HFFc6 (cell line): ENCODE data around the gene MRPL27. TPM values are rescaled to one million over a fixed set of nuclear protein-coding genes. Genes with fewer than 3 reads are reported as not detected.
"Not testable (repeated sequence)": the region's sequence is repeated elsewhere in the genome, so short reads cannot be mapped to it uniquely, and the experiment has no call there.

Source experiments
- DNase-seq: peaks from one replicate; pipeline ENCODE4 v3.0.0-alpha.2; 2018
- H3K27ac Mint-ChIP-seq: 2 replicates; pipeline ENCODE4 v1.8.0; 2020; ENCODE audit warnings: mild to moderate bottlenecking, mixed read lengths
- H3K27me3 Mint-ChIP-seq: 2 replicates; pipeline ENCODE4 v1.8.0; 2021; ENCODE audit warnings: mild to moderate bottlenecking, moderate library complexity, mixed read lengths; ENCODE audit not compliant: insufficient read depth
- H3K36me3 Mint-ChIP-seq: 2 replicates; pipeline ENCODE4 v1.8.0; 2021; ENCODE audit warnings: low read depth, mixed read lengths
- H3K4me1 Mint-ChIP-seq: 2 replicates; pipeline ENCODE4 v1.8.0; 2020; ENCODE audit warnings: low read depth, mixed read lengths
- H3K4me3 Mint-ChIP-seq: 2 replicates; pipeline ENCODE4 v1.8.0; 2020; ENCODE audit warnings: mild to moderate bottlenecking, moderate library complexity, mixed read lengths
- H3K9me3 Mint-ChIP-seq: 2 replicates; pipeline ENCODE4 v1.8.0; 2020; ENCODE audit warnings: mild to moderate bottlenecking, mixed read lengths
- CTCF ChIP-seq: fragments of 200-600 bp; sonication (generic); IDR thresholded peaks from 2 replicates; pipeline ENCODE4 v1.5.0; 2021; ENCODE audit warnings: antibody characterized with exemption, mild to moderate bottlenecking
- total RNA-seq, 6 experiments: library from RNA; stranded (reverse); fragmentation: NEBNext Ultra II Directional; extraction: Animal tissue kit (Norgen Biotek cat#: 25700); gene quantifications; 2 replicates in 1 of 6; 3 replicates in 5 of 6; pipeline ENCODE4 v1.2.3, GENCODE V29; 2021

Gene MRPL27
- total RNA-seq, 6 experiments from 2014 or later: 70.0 to 78.7 (median 75.0) TPM

GRCh38 chr17:50339381-50339780, 33.6 kb downstream of the MRPL27 start:
- Mint-ChIP-seq H3K27me3 (peaks cover 10% of the 10 kb centered on the region), H3K36me3 (peaks cover 3% of the 10 kb centered on the region; the same call in 1 of the 2 replicates), H3K4me1 (no peaks in the 10 kb centered on the region), H3K27ac (no peak overlapping the region), H3K4me3 (no peak overlapping the region), H3K9me3 (no peaks in the 10 kb centered on the region)
- TF ChIP-seq CTCF: no peak
- DNase-seq: no peak

GRCh38 chr17:50338645-50339044, 34.3 kb downstream of the MRPL27 start:
- Mint-ChIP-seq H3K27ac (no peak overlapping the region), H3K9me3 (no peaks in the 10 kb centered on the region), H3K27me3 (peaks cover 10% of the 10 kb centered on the region), H3K4me1 (peaks cover 4% of the 10 kb centered on the region; the same call in 1 of the 2 replicates), H3K36me3 (peaks cover 3% of the 10 kb centered on the region; the same call in 1 of the 2 replicates), H3K4me3 (no peak overlapping the region)
- no peak for DNase-seq
- TF ChIP-seq CTCF: no peak

GRCh38 chr17:50337956-50338355, 35.0 kb downstream of the MRPL27 start:
- TF ChIP-seq CTCF: no peak
- Mint-ChIP-seq H3K36me3 (peaks cover 3% of the 10 kb centered on the region; the same call in 1 of the 2 replicates), H3K27me3 (peaks cover 10% of the 10 kb centered on the region), H3K9me3 (no peaks in the 10 kb centered on the region), H3K4me3 (no peak overlapping the region), H3K4me1 (peaks cover 8% of the 10 kb centered on the region; the same call in 1 of the 2 replicates), H3K27ac (no peak overlapping the region)
- DNase-seq: no peak

GRCh38 chr17:50333291-50334057, 39.5 kb downstream of the MRPL27 start:
- peak overlapping the region; percentile 61; the same call in 1 of the 2 replicates for H3K4me3 Mint-ChIP-seq
- not testable (repeated sequence) for H3K27me3 Mint-ChIP-seq

GRCh38 chr17:50332196-50332595, 40.8 kb downstream of the MRPL27 start:
- H3K4me3 Mint-ChIP-seq: no peak overlapping the region
- no peak for DNase-seq
- no peak overlapping the region for H3K27ac Mint-ChIP-seq

More at GRCh38 chr17:50333291-50334057, 39.5 kb downstream of the MRPL27 start:
- peak overlapping the region; percentile 54 for H3K27ac Mint-ChIP-seq
- H3K4me1 Mint-ChIP-seq: peaks cover 24% of the 10 kb centered on the region
- not testable (repeated sequence) for H3K36me3 Mint-ChIP-seq, H3K9me3 Mint-ChIP-seq, DNase-seq
- peak; percentile 41; the same call in 1 of the 2 replicates for TF ChIP-seq CTCF

More at GRCh38 chr17:50332196-50332595, 40.8 kb downstream of the MRPL27 start:
- H3K27me3 Mint-ChIP-seq: peaks cover 5% of the 10 kb centered on the region
- H3K4me1 Mint-ChIP-seq: peaks cover 24% of the 10 kb centered on the region
- no peaks in the 10 kb centered on the region for H3K9me3 Mint-ChIP-seq
- no peaks in the 10 kb centered on the region for H3K36me3 Mint-ChIP-seq
- TF ChIP-seq CTCF: no peak
